DOHH2 (cell line): ENCODE results near the gene CXXC1.

Experiments used
- H3F3A ChIP-seq: fragments of 200-600 bp; sonication (generic), shearing (Covaris generic); 2 replicates; pipeline ENCODE4 v1.6.0; 2016; ENCODE audit warnings: antibody characterized with exemption, mild to moderate bottlenecking; ENCODE audit not compliant: control insufficient read depth, insufficient read depth
- H3K27ac ChIP-seq: fragments of 200-600 bp; sonication (generic); 2 replicates; pipeline ENCODE4 v1.5.1; 2014; ENCODE audit warnings: low read depth, mild to moderate bottlenecking, low read length, moderate library complexity
- H3K27me3 ChIP-seq: fragments of 200-600 bp; sonication (generic); 2 replicates; pipeline ENCODE4 v1.6.1; 2014; ENCODE audit warnings: mild to moderate bottlenecking, low read length, mixed read lengths; ENCODE audit not compliant: control insufficient read depth
- H3K36me3 ChIP-seq: fragments of 200-600 bp; sonication (generic); 2 replicates; pipeline ENCODE4 v1.6.1; 2014; ENCODE audit warnings: mild to moderate bottlenecking, low read length, moderate library complexity, mixed read lengths; ENCODE audit not compliant: control insufficient read depth
- H3K4me1 ChIP-seq: fragments of 200-600 bp; sonication (generic); 2 replicates; pipeline ENCODE4 v1.6.1; 2014; ENCODE audit warnings: mild to moderate bottlenecking, low read length, mixed read lengths; ENCODE audit not compliant: control insufficient read depth
- H3K4me2 ChIP-seq: fragments of 200-600 bp; sonication (generic); 2 replicates; pipeline ENCODE4 v1.6.0; 2014; ENCODE audit warnings: mild to moderate bottlenecking, low read length, moderate library complexity
- H3K4me3 ChIP-seq: fragments of 200-600 bp; sonication (generic); 2 replicates; pipeline ENCODE4 v1.5.1; 2014; ENCODE audit warnings: mild to moderate bottlenecking, low read length, mixed read lengths
- H3K79me2 ChIP-seq: fragments of 200-600 bp; sonication (generic); 2 replicates; pipeline ENCODE4 v1.6.1; 2014; ENCODE audit warnings: mild to moderate bottlenecking, low read length, mixed read lengths; ENCODE audit not compliant: control insufficient read depth
- H3K9me2 ChIP-seq: fragments of 200-600 bp; sonication (generic); replicated peaks from 2 replicates; pipeline ENCODE4 v1.6.1; 2014; ENCODE audit warnings: mild to moderate bottlenecking, low read length, mixed read lengths; ENCODE audit not compliant: control insufficient read depth
- H3K9me3 ChIP-seq: fragments of 200-600 bp; sonication (generic); 2 replicates; pipeline ENCODE4 v1.6.1; 2014; ENCODE audit warnings: antibody characterized with exemption, low read length, mixed read lengths; ENCODE audit not compliant: control insufficient read depth, insufficient read depth
- H4K20me1 ChIP-seq: fragments of 200-600 bp; sonication (generic); 2 replicates; pipeline ENCODE4 v1.6.0; 2014; ENCODE audit warnings: low read depth, mild to moderate bottlenecking, antibody characterized with exemption, low read length, moderate library complexity; ENCODE audit not compliant: control insufficient read depth, insufficient read depth
- EZH2phosphoT487 ChIP-seq: fragments of 200-600 bp; sonication (generic); IDR thresholded peaks from 2 replicates; pipeline ENCODE4 v1.6.1; 2017; ENCODE audit warnings: borderline replicate concordance, mild to moderate bottlenecking, antibody characterized with exemption, low read length, moderate library complexity, mixed read lengths
- TF ChIP-seq, protein P1 (sequence below): fragments of 200-600 bp; sonication (generic); IDR thresholded peaks from one replicate; pipeline ENCODE4 v1.5.1; 2014; ENCODE audit warnings: antibody characterized with exemption, mild to moderate bottlenecking, low read depth, low read length; ENCODE audit not compliant: poor library complexity, severe bottlenecking

The CXXC1 gene

DNA sequence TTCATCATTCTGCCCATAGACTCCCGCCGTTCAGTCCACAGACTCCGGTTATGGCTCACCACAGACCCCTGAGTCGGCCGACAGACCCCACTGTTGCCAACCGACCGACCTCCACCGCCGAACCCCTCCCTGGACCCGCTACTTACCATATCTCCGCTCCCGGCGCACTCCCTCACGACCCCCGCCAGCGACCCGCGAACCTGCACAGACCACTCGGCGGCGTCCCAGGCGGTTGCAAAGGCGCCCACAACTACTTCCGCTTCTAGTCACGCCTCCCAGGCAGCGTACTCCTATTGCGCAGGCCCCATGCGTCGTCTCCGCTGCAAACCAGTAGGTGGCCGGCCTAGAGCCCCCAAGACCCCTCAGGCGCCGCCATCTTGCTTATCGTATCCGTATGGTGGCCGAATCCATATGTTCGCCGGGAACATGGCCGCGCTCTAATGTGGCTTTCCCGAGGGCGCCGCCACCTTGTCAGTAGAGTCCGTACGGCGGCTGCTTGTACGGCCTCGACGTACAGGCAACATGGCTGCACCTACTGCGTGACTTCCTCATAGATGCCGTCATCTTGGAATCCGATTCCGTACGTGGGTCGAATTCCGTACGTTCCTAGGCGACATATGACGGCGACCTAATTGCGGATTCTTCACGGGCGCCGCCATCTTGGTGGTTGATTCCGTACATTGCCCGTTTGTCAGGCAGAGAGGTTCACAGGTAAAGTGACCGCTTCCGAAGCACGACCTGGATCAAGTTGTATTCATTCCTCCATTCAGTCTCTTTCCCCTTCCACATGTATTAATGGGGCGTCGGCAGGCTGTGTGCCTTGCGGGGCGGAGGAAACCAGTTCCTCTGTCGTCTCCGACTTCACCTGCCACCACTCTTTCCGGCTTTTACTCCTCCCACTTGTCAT, at the start of gene CXXC1:
TSS of gene CXXC1 (minus strand) at position 252 of the 907 bp plus-strand sequence. CDS start at position 149, 103 bp downstream.
- no peaks in the 10 kb centered on the region for H3K27me3 ChIP-seq
- TF ChIP-seq, protein P1, sequence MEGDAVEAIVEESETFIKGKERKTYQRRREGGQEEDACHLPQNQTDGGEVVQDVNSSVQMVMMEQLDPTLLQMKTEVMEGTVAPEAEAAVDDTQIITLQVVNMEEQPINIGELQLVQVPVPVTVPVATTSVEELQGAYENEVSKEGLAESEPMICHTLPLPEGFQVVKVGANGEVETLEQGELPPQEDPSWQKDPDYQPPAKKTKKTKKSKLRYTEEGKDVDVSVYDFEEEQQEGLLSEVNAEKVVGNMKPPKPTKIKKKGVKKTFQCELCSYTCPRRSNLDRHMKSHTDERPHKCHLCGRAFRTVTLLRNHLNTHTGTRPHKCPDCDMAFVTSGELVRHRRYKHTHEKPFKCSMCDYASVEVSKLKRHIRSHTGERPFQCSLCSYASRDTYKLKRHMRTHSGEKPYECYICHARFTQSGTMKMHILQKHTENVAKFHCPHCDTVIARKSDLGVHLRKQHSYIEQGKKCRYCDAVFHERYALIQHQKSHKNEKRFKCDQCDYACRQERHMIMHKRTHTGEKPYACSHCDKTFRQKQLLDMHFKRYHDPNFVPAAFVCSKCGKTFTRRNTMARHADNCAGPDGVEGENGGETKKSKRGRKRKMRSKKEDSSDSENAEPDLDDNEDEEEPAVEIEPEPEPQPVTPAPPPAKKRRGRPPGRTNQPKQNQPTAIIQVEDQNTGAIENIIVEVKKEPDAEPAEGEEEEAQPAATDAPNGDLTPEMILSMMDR, result peak; percentile 62
- TF ChIP-seq EZH2phosphoT487, result no peak
- peak within 1 kb of the TSS; percentile 99 for H3K4me3 ChIP-seq
- 0 out of 2 replicates have a peak, but pooled peaks cover 2% of the 10 kb centered on the region for H3F3A ChIP-seq
- peaks cover 8% of the 10 kb centered on the region; the same call in 1 of the 2 replicates for H4K20me1 ChIP-seq
- H3K36me3 ChIP-seq, result peaks cover 45% of the 10 kb centered on the region
- H3K79me2 ChIP-seq, result peaks cover 24% of the 10 kb centered on the region
- H3K9me2 ChIP-seq, result no peaks in the 10 kb centered on the region
- peaks cover 9% of the 10 kb centered on the region for H3K4me1 ChIP-seq
- H3K9me3 ChIP-seq, result no peaks in the 10 kb centered on the region
- peak within 1 kb of the TSS; percentile 68 for H3K27ac ChIP-seq
- H3K4me2 ChIP-seq, result peak within 1 kb of the TSS; percentile 89

GRCh38 chr18:50334546-50335152, 47.2 kb upstream of the CXXC1 start:
- Histone ChIP-seq H3K27ac (no peak overlapping the region), H3K79me2 (no peaks in the 10 kb centered on the region), H3K36me3 (no peaks in the 10 kb centered on the region), H4K20me1 (no peaks in the 10 kb centered on the region), H3F3A (no peaks in the 10 kb centered on the region; the same call in 1 of the 2 replicates), H3K4me2 (peak overlapping the region; percentile 68), H3K4me3 (peak overlapping the region; percentile 57), H3K9me2 (no peaks in the 10 kb centered on the region), H3K27me3 (peaks cover 25% of the 10 kb centered on the region), H3K9me3 (peaks cover 4% of the 10 kb centered on the region; the same call in 1 of the 2 replicates), H3K4me1 (peaks cover 46% of the 10 kb centered on the region)
- TF ChIP-seq, protein P1, result no peak
- TF ChIP-seq EZH2phosphoT487, result peak; percentile 69; the same call in 1 of the 2 replicates

- Histone ChIP-seq H3K4me1 (peaks cover 34% of the 10 kb centered on the region), H3F3A (no peaks in the 10 kb centered on the region; the same call in 1 of the 2 replicates), H3K36me3 (no peaks in the 10 kb centered on the region), H4K20me1 (no peaks in the 10 kb centered on the region), H3K9me3 (peaks cover 4% of the 10 kb centered on the region; the same call in 1 of the 2 replicates), H3K4me2 (no peak overlapping the region), H3K79me2 (no peaks in the 10 kb centered on the region), H3K9me2 (no peaks in the 10 kb centered on the region), H3K27ac (no peak overlapping the region), H3K27me3 (peaks cover 10% of the 10 kb centered on the region), H3K4me3 (no peak overlapping the region)
- no peak for TF ChIP-seq EZH2phosphoT487
- TF ChIP-seq, protein P1, result no peak
Observed at GRCh38 chr18:50331691-50332090, 44.2 kb upstream of the CXXC1 start.
